Smooth muscle cell (in vitro differentiated cells): ENCODE data around the gene IL19. TPM values are rescaled to one million over a fixed set of nuclear protein-coding genes. Genes with fewer than 3 reads are reported as not detected.

Experiments used
- DNase-seq: peaks from one replicate; lab custom pipeline; 2025; ENCODE audit not compliant: unreplicated experiment; lab: John Stamatoyannopoulos, UW
- H2AFZ ChIP-seq: fragments of 200-600 bp; sonication (generic); 2 replicates; pipeline ENCODE4 v1.6.0; 2016; ENCODE audit warnings: antibody characterized with exemption, low read depth, mild to moderate bottlenecking
- H3F3A ChIP-seq: fragments of 200-600 bp; sonication (generic); 2 replicates; pipeline ENCODE4 v1.6.0; 2017; ENCODE audit warnings: antibody characterized with exemption, low read depth
- H3K27ac ChIP-seq: fragments of 200-600 bp; sonication (generic); 2 replicates; pipeline ENCODE4 v1.5.1; 2016; ENCODE audit warnings: low read depth, mild to moderate bottlenecking
- H3K27me3 ChIP-seq: fragments of 200-600 bp; sonication (generic); 2 replicates; pipeline ENCODE4 v1.6.1; 2016; ENCODE audit warnings: low read depth, mild to moderate bottlenecking
- H3K36me3 ChIP-seq: fragments of 200-600 bp; sonication (generic); 2 replicates; pipeline ENCODE4 v1.5.1; 2016; ENCODE audit warnings: low read depth
- H3K4me1 ChIP-seq: fragments of 200-600 bp; sonication (generic); 2 replicates; pipeline ENCODE4 v1.5.1; 2016; ENCODE audit warnings: low read depth
- H3K4me2 ChIP-seq: fragments of 200-600 bp; sonication (generic); 2 replicates; pipeline ENCODE4 v1.6.0; 2016; ENCODE audit warnings: mild to moderate bottlenecking
- H3K4me3 ChIP-seq: fragments of 200-600 bp; sonication (generic); 2 replicates; pipeline ENCODE4 v1.5.1; 2016; ENCODE audit warnings: mild to moderate bottlenecking
- H3K79me2 ChIP-seq: fragments of 200-600 bp; sonication (generic); 2 replicates; pipeline ENCODE4 v1.6.0; 2016; ENCODE audit warnings: low read depth, mild to moderate bottlenecking
- H3K9ac ChIP-seq: fragments of 200-600 bp; sonication (generic); 2 replicates; pipeline ENCODE4 v1.6.0; 2016; ENCODE audit warnings: low read depth
- H3K9me3 ChIP-seq: fragments of 200-600 bp; sonication (generic); replicated peaks from 2 replicates; pipeline ENCODE4 v1.5.1; 2016; ENCODE audit warnings: low read depth
- H4K20me1 ChIP-seq: fragments of 200-600 bp; sonication (generic); 2 replicates; pipeline ENCODE4 v1.6.0; 2016; ENCODE audit warnings: low read depth
- WGBS: methylation state at CpG from one replicate; pipeline ENCODE4 v1.1.7; 2016; ENCODE audit warnings: low lambda C conversion rate; 5-methylcytosine and 5-hydroxymethylcytosine counted together
- polyA plus RNA-seq: library from polyadenylated mRNA; unstranded; fragments of >200 nt; fragmentation: Nextera tagmentation; extraction: Ambion mirVana; gene quantifications from 2 replicates; pipeline ENCODE4 v1.2.1, GENCODE V29; 2016
- total RNA-seq: library from RNA; depleted of rRNA; stranded (reverse); fragments of >200 nt; gene quantifications from 2 replicates; pipeline ENCODE4 v1.2.3, GENCODE V29; 2014
- TF ChIP-seq, protein P1 (sequence below): fragments of 200-600 bp; sonication (generic); IDR thresholded peaks from 2 replicates; pipeline ENCODE4 v1.5.1; 2017; ENCODE audit warnings: borderline replicate concordance, mild to moderate bottlenecking, antibody characterized with exemption; ENCODE audit not compliant: insufficient read depth, poor library complexity, severe bottlenecking

Gene IL19
- total and polyA plus RNA-seq, 2 experiments from 2014 or later = 0.35 TPM; not detected in 1

- Histone ChIP-seq H3K4me3 (no peak overlapping the region), H3K9ac (no peak overlapping the region), H3F3A (no peaks in the 10 kb centered on the region), H3K4me2 (no peak overlapping the region), H3K36me3 (no peaks in the 10 kb centered on the region), H2AFZ (no peak overlapping the region), H4K20me1 (no peaks in the 10 kb centered on the region), H3K27me3 (no peaks in the 10 kb centered on the region), H3K4me1 (no peaks in the 10 kb centered on the region), H3K9me3 (no peaks in the 10 kb centered on the region), H3K27ac (no peak overlapping the region), H3K79me2 (no peaks in the 10 kb centered on the region)
- WGBS = 68% methylated on average over 4 of the region's 4 CpGs
- DNase-seq = no peak
- TF ChIP-seq, protein P1, sequence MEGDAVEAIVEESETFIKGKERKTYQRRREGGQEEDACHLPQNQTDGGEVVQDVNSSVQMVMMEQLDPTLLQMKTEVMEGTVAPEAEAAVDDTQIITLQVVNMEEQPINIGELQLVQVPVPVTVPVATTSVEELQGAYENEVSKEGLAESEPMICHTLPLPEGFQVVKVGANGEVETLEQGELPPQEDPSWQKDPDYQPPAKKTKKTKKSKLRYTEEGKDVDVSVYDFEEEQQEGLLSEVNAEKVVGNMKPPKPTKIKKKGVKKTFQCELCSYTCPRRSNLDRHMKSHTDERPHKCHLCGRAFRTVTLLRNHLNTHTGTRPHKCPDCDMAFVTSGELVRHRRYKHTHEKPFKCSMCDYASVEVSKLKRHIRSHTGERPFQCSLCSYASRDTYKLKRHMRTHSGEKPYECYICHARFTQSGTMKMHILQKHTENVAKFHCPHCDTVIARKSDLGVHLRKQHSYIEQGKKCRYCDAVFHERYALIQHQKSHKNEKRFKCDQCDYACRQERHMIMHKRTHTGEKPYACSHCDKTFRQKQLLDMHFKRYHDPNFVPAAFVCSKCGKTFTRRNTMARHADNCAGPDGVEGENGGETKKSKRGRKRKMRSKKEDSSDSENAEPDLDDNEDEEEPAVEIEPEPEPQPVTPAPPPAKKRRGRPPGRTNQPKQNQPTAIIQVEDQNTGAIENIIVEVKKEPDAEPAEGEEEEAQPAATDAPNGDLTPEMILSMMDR = no peak
Observed at GRCh38 chr1:206816390-206817287, 46.1 kb downstream of the IL19 start.

DNA sequence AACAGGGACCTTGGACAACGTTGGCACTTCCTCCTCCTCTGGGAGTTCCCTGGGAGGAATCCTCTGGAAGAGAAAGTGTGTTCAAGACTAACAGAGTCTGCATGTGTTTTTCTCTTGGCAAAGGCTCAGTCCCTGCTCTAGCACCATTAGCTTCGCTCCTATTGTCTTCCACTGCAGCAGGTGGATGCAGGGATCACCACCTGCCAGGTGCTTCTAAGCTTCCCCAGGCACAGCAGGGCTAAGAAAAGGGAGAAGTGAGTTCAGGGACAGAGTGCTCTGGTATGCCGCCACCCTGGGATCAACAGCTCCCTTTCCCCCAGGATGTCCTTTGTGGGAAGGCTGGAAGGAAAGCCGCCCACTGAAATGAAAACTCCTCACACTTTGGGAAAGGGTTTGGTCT, 50.9 kb downstream of the IL19 start:
- H3K36me3 ChIP-seq = no peaks in the 10 kb centered on the region
- H3K4me3 ChIP-seq = no peak overlapping the region
- H3K79me2 ChIP-seq = no peaks in the 10 kb centered on the region
- H3K4me2 ChIP-seq = no peak overlapping the region
- H4K20me1 ChIP-seq = no peaks in the 10 kb centered on the region
- TF ChIP-seq, protein P1 = no peak
- H3K4me1 ChIP-seq = no peaks in the 10 kb centered on the region
- H3F3A ChIP-seq = no peaks in the 10 kb centered on the region
- no peak overlapping the region for H3K27ac ChIP-seq
- no peak overlapping the region for H2AFZ ChIP-seq
- no peak overlapping the region for H3K9ac ChIP-seq
- no peak for DNase-seq
- no peaks in the 10 kb centered on the region for H3K27me3 ChIP-seq
- no peaks in the 10 kb centered on the region for H3K9me3 ChIP-seq
- 81% methylated on average over 4 of the region's 4 CpGs for WGBS

DNA sequence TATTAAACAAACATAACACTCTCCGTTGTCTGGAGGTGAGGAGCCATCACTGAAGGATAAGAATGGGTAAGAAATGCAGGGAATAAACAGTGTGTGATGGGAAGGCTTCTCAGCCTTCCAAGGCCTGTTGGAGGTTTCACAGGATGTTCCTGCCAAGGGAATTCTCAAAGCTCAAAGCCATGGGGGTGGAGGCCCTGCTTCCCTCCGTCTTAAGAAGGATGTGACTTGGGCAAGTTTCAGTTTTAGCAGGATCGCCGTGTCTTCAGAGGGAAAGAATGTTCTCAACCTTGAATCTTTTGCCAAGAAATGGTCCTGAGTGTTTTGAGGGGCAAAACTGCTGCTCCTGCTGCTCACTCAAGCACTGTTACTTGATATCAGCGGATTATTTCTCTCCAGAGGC, 53.2 kb downstream of the IL19 start:
- TF ChIP-seq, protein P1 = no peak

GRCh38 chr1:206824331-206824730, 53.8 kb downstream of the IL19 start:
- Histone ChIP-seq H3K36me3 (no peaks in the 10 kb centered on the region), H3K9ac (no peak overlapping the region), H3K4me2 (peak overlapping the region; percentile 46), H3K4me3 (no peak overlapping the region), H3F3A (no peaks in the 10 kb centered on the region), H3K9me3 (no peaks in the 10 kb centered on the region), H2AFZ (peak overlapping the region; percentile 28), H3K27ac (no peak overlapping the region), H3K27me3 (no peaks in the 10 kb centered on the region), H3K79me2 (no peaks in the 10 kb centered on the region), H4K20me1 (no peaks in the 10 kb centered on the region), H3K4me1 (no peaks in the 10 kb centered on the region)
- WGBS = 71% methylated on average over 3 of the region's 3 CpGs
- no peak for DNase-seq
- TF ChIP-seq, protein P1 = no peak

More for the DNA sequence above, 53.2 kb downstream of the IL19 start:
- WGBS = 90% methylated on average over 5 of the region's 5 CpGs
- peak overlapping the region; percentile 28 for H2AFZ ChIP-seq
- no peak overlapping the region for H3K4me3 ChIP-seq
- no peaks in the 10 kb centered on the region for H4K20me1 ChIP-seq
- H3K9me3 ChIP-seq = no peaks in the 10 kb centered on the region
- H3K4me2 ChIP-seq = peak overlapping the region; percentile 46
- H3K4me1 ChIP-seq = no peaks in the 10 kb centered on the region
- H3K27me3 ChIP-seq = no peaks in the 10 kb centered on the region
- no peaks in the 10 kb centered on the region for H3K79me2 ChIP-seq
- no peaks in the 10 kb centered on the region for H3F3A ChIP-seq
- no peak for DNase-seq
- no peaks in the 10 kb centered on the region for H3K36me3 ChIP-seq
- no peak overlapping the region for H3K9ac ChIP-seq
- H3K27ac ChIP-seq = no peak overlapping the region
